Measurements from ENCODE around the gene SSBP2. TPM values are rescaled to one million over a fixed set of nuclear protein-coding genes. Genes with fewer than 3 reads are reported as not detected.

SSBP2 gene
- total and polyA plus RNA-seq, 2 of the 8 experiments (the other 6 are each of a cell fraction or from before 2014, with no cell fraction given), result 21.5 to 36.2 TPM

DNA sequence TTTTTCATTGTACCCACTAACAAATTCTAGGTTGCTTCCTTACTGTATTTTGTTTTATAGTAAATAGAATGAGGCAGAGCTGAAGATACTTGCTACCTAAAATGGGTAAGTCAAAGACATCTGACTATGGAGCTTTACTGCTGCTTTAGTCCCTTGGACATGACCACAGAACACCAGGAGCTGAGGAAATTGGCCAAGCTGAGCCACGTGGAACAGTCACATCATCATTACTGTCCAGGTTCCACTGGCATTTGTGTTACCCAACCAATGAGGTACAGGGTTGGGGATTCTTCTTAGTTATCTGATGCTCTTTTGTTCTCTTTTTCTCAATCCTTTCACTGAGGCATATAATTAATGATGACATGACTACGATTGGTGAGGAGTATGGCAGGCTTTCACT lies 47.1 kb downstream of the SSBP2 start (continued):
- TF ChIP-seq, protein P1, sequence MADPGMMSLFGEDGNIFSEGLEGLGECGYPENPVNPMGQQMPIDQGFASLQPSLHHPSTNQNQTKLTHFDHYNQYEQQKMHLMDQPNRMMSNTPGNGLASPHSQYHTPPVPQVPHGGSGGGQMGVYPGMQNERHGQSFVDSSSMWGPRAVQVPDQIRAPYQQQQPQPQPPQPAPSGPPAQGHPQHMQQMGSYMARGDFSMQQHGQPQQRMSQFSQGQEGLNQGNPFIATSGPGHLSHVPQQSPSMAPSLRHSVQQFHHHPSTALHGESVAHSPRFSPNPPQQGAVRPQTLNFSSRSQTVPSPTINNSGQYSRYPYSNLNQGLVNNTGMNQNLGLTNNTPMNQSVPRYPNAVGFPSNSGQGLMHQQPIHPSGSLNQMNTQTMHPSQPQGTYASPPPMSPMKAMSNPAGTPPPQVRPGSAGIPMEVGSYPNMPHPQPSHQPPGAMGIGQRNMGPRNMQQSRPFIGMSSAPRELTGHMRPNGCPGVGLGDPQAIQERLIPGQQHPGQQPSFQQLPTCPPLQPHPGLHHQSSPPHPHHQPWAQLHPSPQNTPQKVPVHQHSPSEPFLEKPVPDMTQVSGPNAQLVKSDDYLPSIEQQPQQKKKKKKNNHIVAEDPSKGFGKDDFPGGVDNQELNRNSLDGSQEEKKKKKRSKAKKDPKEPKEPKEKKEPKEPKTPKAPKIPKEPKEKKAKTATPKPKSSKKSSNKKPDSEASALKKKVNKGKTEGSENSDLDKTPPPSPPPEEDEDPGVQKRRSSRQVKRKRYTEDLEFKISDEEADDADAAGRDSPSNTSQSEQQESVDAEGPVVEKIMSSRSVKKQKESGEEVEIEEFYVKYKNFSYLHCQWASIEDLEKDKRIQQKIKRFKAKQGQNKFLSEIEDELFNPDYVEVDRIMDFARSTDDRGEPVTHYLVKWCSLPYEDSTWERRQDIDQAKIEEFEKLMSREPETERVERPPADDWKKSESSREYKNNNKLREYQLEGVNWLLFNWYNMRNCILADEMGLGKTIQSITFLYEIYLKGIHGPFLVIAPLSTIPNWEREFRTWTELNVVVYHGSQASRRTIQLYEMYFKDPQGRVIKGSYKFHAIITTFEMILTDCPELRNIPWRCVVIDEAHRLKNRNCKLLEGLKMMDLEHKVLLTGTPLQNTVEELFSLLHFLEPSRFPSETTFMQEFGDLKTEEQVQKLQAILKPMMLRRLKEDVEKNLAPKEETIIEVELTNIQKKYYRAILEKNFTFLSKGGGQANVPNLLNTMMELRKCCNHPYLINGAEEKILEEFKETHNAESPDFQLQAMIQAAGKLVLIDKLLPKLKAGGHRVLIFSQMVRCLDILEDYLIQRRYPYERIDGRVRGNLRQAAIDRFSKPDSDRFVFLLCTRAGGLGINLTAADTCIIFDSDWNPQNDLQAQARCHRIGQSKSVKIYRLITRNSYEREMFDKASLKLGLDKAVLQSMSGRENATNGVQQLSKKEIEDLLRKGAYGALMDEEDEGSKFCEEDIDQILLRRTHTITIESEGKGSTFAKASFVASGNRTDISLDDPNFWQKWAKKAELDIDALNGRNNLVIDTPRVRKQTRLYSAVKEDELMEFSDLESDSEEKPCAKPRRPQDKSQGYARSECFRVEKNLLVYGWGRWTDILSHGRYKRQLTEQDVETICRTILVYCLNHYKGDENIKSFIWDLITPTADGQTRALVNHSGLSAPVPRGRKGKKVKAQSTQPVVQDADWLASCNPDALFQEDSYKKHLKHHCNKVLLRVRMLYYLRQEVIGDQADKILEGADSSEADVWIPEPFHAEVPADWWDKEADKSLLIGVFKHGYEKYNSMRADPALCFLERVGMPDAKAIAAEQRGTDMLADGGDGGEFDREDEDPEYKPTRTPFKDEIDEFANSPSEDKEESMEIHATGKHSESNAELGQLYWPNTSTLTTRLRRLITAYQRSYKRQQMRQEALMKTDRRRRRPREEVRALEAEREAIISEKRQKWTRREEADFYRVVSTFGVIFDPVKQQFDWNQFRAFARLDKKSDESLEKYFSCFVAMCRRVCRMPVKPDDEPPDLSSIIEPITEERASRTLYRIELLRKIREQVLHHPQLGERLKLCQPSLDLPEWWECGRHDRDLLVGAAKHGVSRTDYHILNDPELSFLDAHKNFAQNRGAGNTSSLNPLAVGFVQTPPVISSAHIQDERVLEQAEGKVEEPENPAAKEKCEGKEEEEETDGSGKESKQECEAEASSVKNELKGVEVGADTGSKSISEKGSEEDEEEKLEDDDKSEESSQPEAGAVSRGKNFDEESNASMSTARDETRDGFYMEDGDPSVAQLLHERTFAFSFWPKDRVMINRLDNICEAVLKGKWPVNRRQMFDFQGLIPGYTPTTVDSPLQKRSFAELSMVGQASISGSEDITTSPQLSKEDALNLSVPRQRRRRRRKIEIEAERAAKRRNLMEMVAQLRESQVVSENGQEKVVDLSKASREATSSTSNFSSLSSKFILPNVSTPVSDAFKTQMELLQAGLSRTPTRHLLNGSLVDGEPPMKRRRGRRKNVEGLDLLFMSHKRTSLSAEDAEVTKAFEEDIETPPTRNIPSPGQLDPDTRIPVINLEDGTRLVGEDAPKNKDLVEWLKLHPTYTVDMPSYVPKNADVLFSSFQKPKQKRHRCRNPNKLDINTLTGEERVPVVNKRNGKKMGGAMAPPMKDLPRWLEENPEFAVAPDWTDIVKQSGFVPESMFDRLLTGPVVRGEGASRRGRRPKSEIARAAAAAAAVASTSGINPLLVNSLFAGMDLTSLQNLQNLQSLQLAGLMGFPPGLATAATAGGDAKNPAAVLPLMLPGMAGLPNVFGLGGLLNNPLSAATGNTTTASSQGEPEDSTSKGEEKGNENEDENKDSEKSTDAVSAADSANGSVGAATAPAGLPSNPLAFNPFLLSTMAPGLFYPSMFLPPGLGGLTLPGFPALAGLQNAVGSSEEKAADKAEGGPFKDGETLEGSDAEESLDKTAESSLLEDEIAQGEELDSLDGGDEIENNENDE (IDR thresholded peaks at IDR 0.05; ENCODE audit: insufficient replicate concordance, low read length), result no peak
- TF ChIP-seq BCL11A (IDR thresholded peaks at IDR 0.05; ENCODE audit: low read depth in 2 of 2, low read length in 2 of 2), result no peak
- TF ChIP-seq TEAD4 (IDR thresholded peaks at IDR 0.05; ENCODE audit: low read depth, low read length), result no peak
- TF ChIP-seq CBX8 (IDR thresholded peaks at IDR 0.05; ENCODE audit: borderline replicate concordance, low read depth, low read length), result no peak
- TF ChIP-seq BACH1 (IDR thresholded peaks at IDR 0.05; ENCODE audit: low read length), result no peak
- TF ChIP-seq, protein P2, sequence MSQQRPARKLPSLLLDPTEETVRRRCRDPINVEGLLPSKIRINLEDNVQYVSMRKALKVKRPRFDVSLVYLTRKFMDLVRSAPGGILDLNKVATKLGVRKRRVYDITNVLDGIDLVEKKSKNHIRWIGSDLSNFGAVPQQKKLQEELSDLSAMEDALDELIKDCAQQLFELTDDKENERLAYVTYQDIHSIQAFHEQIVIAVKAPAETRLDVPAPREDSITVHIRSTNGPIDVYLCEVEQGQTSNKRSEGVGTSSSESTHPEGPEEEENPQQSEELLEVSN (IDR thresholded peaks at IDR 0.05), result no peak
- TF ChIP-seq NANOG (IDR thresholded peaks at IDR 0.05; ENCODE audit: insufficient read depth, low read depth, low read length, poor library complexity, severe bottlenecking), result no peak
- TF ChIP-seq SIRT6 (IDR thresholded peaks at IDR 0.05; ENCODE audit: low read length), result no peak
- no peak for TF ChIP-seq POLR2AphosphoS5 (IDR thresholded peaks at IDR 0.05; ENCODE audit: low read depth, low read length)
- no peak for TF ChIP-seq SIX5 (IDR thresholded peaks at IDR 0.05; ENCODE audit: low read depth, low read length)
